ENCODE measurements around the gene UCK1.
"Not testable (repeated sequence)": the region's sequence is repeated elsewhere in the genome, so short reads cannot be mapped to it uniquely, and the experiment has no call there.

The UCK1 gene

GRCh38 chr9:131523086-131523388 lies 8.0 kb downstream of the UCK1 start:
- no peak for DNase-seq

GRCh38 chr9:131522257-131523085 lies 8.6 kb downstream of the UCK1 start:
- DNase-seq = no peak

GRCh38 chr9:131521822-131522221 lies 9.2 kb downstream of the UCK1 start:
- DNase-seq = no peak

DNA sequence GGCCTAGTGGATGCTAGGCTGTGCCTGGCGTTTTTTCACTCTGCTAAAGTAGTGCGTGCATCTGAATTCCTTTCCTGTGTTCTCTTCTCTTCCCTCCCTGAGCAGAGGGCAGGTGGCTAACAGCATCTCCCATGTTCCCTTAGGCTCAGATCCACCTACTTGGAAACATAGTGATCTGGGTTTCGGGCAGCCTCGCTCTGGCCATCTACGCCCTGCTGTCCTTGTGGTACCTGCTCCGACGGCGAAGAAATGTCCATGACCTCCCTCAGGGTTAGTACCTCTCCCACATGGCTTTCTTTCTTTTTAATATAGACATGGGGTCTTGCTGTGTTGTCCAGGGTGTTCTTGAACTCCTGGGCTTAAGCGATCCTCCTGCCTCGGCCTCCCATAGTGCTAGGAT lies 9.9 kb downstream of the UCK1 start:
- DNase-seq = no peak

- DNase-seq = no peak
Measured at GRCh38 chr9:131520503-131520902, 10.6 kb downstream of the UCK1 start.

GRCh38 chr9:131518553-131518952 lies 12.5 kb downstream of the UCK1 start:
- DNase-seq = no peak

DNA sequence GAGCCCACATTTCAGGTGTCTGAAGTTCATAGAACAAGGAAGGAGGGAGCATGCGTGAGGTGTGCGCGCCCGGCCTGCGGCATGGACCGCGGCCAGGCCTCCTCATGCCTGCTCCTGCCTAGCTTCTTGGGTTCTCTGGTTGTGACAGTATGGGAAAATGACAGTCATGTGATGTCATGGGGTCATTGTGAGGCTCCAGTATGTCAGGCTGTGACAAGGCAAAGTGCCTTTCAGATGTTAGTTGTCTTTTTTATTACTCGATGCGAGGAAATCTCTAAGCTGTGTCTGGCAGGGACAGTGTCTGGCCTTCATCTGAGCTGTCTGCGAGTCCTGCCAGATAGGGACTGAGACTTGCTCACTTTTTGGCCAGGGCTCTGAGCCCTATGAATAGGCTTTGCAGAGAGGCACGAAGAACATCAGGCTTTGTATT lies 13.3 kb downstream of the UCK1 start:
- no peak for DNase-seq

DNA sequence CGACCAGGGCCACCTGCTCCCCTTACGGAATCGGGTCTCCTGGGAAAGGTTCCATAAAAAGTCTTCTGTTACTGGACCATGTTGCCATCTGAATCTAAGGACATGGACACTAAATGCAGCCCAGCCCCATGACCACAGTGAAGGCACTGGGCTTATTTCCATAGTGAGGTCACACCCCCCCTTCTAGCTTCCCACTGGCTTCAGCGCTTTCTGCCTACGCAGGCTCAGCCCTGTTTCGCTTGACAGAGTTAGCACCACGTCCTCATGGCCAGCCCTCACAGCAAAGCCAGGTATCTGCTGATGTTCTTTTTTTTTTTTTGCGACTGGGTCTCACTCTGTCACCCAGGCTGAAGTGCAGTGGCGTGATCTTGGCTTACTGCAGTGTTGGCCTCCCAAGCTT lies 14.1 kb downstream of the UCK1 start:
- no peak for DNase-seq

DNA sequence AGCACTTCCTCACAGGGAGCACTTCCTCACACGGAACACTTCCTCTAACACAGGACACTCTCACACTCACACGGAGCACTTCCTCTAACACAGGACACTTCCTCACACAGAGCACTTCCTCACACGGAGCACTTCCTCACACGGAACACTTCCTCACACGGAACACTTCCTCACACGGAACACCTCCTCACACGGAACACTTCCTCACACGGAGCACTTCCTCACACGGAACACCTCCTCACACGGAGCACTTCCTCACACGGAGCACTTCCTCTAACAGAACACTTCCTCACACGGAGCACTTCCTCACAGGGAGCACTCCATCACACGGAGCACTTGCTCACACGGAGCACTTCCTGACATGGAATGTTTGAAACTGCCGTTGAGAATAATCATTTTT lies 15.0 kb downstream of the UCK1 start:
- no peak for DNase-seq

DNA sequence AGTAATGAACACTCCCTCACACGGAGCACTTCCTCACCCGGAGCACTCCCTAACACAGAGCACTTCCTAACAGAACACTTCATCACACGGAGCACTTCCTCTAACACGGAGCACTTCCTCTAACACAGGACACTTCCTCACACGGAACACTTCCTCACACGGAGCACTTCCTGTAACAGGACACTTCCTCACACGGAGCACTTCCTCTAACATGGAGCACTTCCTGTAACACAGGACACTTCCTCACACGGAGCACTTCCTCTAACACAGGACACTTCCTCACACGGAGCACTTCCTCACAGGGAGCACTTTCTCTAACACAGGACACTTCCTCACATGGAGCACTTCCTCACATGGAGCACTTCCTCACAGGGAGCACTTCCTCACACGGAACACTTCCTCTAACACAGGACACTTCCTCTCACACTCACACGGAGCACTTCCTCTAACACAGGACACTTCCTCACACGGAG lies 15.5 kb downstream of the UCK1 start:
- not testable (repeated sequence) for DNase-seq

DNA sequence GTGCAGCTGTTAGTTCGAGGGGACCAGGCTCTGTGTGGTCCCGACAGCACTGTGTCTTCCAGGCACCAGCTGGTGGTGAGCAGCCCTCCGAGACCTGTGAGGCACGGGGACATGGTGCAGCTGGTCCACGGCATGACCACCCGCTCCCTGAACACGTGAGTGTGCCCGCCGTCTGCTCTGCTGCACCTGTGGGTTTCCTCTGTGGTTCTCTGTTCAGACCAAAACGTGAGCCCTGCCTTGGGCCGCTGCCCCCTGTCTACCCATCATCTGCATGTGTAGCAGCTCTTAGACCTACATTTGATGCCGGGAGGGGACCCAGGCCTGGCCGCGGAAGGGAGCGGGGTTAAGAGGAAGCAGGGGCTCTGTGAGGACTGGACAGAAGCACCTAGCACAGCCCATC lies 17.9 kb downstream of the UCK1 start:
- DNase-seq = no peak

DNA sequence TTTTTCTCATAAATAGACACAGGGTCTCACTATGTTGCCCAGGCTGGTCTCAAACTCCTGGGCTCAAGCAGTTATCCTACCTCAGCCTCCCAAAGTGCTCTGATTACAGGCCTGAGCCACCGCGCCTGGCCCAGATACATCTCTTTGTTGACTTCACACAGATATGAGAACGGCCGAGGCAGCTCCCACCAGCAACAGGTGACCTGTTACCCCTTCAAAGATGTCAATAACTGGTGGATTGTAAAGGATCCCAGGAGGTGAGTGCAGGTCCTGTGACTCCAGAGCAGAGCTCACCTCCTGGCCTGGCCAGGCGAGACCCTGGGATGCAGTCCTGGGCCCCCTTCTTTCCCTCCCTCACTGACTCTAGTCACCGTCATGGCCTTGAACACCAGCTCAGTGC lies 19.2 kb downstream of the UCK1 start:
- DNase-seq = no peak

GRCh38 chr9:131511416-131511815 lies 19.6 kb downstream of the UCK1 start:
- DNase-seq = no peak

DNA sequence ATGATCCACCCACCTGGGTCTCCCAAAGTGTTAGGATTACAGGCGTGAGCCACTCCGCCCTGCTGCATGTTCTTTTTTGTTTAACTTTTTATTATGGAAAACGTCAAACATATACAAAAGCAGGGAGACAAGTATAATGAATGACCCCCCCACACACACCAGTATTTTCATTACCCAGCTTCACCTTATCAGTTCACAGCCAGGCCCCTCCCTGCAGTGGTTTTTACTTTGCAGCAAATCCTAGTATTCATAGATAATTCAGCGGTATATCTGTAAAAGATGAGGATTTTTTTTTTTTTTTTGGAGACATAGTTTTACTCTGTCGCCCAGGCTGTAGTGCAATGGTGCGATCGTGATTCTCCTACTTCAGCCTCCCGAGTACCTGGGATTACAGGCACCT lies 26.1 kb downstream of the UCK1 start:
- no peak for DNase-seq

DNA sequence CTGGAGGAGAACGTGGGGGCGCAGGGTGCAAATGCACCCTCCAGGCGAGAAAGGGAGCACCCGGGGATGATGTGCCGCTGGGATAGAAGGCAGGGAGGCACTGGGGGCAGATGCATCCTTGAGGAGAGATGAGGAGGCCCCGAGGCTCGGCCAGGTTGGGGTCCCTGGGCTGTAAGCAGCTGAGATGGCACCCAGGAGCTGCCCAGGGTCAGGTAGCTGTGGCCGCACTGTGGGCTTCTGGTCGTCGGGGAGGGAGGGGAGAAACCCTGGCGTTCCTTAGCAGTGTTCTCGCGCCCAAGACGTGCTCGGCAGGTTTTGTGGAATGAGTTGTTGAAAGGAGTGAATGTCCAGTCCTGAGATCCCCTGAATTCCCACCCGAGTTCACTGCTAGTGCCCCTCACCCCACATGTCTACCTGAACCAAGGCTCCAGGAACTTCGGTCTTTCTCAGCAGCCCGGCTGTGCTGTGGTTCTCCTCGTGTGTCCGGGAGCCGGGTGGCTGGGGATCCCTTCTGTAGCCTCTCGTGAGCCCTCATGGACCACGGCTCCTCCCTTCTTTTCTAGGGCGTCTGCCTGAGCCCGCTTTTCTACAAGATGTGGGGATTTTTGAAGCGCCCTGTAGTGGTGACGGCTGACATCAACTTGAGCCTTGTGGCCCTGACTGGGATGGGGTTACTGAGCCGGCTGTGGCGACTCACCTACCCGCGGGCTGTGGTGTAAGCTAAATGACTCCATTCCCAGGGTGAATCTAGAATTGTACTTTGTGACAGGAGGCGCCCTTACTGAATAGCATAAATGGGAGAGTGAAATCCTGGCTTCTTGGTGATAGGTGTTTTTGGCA lies 27.2 kb downstream of the UCK1 start:
- DNase-seq = peak; percentile 57

GRCh38 chr9:131502781-131503625 lies 28.1 kb downstream of the UCK1 start, which contains the start of gene POMT1:
TSS of gene POMT1 (plus strand) at chr9:131502918. CDS start at chr9:131504219, 1,301 bp downstream.
- peak; percentile 85 for DNase-seq

- DNase-seq = peak; percentile 51
Measured at GRCh38 chr9:131500939-131501541, 30.0 kb downstream of the UCK1 start.

DNA sequence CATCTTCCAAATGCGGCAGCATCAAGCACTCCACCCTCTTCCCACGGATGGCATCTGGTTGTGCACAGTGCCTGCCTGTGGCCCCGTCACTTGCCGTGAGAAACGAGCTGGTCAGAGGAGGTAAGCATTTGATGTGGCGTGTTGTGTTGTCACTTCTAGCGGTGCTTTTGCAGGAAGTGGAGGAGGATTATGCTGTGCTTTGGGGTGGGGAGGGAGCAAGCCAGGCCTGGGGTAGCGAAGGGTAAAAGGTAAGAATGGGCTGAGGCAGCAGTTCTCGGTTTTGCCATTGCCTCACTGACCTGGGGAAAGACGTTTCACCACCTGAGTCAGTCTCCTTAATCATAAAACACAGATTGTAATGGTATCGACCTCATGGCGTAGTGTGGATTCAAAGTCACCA lies 30.7 kb downstream of the UCK1 start:
- peak; percentile 64 for DNase-seq

DNA sequence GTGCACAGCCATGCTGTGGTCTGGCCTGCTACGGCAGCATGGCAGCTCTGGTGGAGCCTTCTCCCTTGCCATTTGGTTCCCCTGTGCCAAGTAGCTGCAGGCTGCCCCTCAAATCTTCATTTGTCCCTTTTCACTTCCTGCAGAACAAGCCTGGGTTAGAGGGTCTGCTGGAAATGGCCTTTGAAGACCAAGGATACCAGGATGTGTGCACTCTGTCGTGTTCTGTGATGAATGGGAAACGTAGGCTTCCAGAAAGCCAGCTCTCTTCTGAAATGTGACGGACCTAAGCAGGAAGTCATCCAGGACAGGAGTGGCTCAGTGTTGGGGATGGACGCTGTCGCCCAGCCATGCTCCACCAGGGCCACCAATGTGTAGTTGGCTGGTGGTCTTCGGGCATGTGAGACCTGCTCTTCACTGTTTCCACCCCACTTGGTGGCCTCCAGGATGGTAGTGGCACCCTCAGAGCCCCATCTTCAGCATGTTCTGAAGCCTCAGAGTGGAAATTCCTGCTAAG lies 31.8 kb downstream of the UCK1 start:
- no peak for DNase-seq

DNA sequence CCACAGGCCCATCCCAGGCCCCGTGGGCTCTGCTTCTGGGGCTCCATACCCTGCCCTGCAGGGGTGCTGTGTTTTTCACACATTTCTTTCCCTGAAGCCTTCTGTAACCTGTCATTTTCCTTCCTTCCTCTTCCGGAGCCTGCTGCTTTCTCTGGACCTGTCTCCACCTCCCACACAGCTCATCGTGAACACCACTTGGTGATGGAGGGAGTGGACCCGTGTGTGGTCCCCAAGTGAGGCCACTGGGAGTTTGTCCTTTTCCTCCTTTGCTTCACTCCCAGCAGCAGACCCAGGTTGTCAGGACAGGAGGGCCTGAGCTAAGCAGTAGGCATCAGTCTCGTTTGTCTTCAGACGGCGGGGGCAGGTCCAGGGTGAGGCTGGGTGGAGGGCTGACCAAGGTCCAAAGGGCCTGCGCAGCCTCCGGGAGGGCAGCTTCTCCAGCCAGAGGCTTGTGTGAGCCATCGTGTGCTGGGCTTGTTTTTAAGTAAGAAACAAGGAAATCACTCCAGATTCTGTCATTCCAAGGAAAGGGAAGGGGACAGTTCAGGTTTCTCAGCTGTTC lies 34.1 kb downstream of the UCK1 start:
- no peak for DNase-seq

GRCh38 chr9:131495785-131496184 lies 35.3 kb downstream of the UCK1 start:
- no peak for DNase-seq

DNA sequence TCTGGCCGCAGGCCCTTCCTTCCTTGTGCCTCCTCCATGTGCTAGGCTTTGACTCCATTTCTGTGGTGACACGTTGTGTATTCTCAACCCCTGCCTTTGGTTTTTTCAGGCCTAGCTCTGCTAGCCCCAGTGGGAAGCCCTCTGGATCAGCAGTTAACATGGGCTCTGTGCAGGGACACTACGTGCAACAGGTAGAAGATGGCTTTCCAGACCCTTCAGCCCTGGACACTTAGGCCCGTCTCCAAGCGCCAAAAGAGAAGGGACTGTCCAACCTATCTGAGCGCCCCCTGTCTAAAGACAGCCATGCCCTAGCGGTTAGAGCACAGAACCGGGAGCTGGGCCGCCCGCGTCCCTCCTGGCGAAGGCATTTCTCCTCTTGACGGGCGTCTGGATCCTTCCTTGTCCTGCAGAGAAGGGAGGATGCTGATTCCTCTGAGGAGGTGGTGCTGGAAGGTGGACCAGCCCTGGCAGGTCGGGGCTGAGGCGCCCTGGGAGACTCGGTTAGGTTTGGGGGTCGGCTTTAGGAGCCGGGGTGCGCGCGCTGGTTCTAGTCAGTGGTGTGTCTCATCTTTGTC lies 36.7 kb downstream of the UCK1 start:
- DNase-seq = no peak

Data from activated CD8-positive, alpha-beta memory T cell treated with anti-CD3 and anti-CD28 coated beads, Interleukin-2, amount 50 U/mL, for 4 hours (primary cell).